ENCODE results near the gene OSBPL1A.

GRCh38 chr18:24446953-24447538, 49.4 kb upstream of the OSBPL1A start:
- TF ChIP-seq EZH2 (IDR thresholded peaks at IDR 0.05; ENCODE audit: insufficient read depth, poor library complexity, severe bottlenecking) (no peak), EZH2phosphoT487 (IDR thresholded peaks at IDR 0.05; ENCODE audit: insufficient read depth, low read depth) (no peak)

Measured in GM23248 (cell line).